GM12878 (cell line): Measurements from ENCODE around the gene ARHGEF33. TPM values are rescaled to one million over a fixed set of nuclear protein-coding genes. Genes with fewer than 3 reads are reported as not detected.

ENCODE experiments used
- ATAC-seq: fragments of 200-7000 bp; cut with Tn5 transposase; 3 replicates; pipeline ENCODE4 v1.9.1; 2020; ENCODE audit warnings: mild to moderate bottlenecking, moderate library complexity
- BruUV-seq: library from RNA; stranded (reverse); fragments of 400-500 nt; replicated peaks from 2 replicates; lab custom pipeline; 2021; lab: Mats Ljungman, UMichigan
- CTCF ChIA-PET: fragments of 300-600 bp; sonication (Branson Sonifier 250); formaldehyde crosslinking; extraction: SDS; loops from one replicate; lab custom pipeline; 2021; ENCODE audit warnings: inconsistent platforms; lab: Yijun Ruan, JAX
- POLR2A ChIA-PET: fragments of 350-600 bp; formaldehyde crosslinking; extraction: SDS; loops from one replicate; lab custom pipeline; 2021; ENCODE audit warnings: inconsistent platforms; lab: Charles Lee
- RAD21 ChIA-PET: fragments of 300-600 bp; sonication (Branson Sonifier 250); formaldehyde crosslinking; loops from one replicate; lab custom pipeline; 2023; ENCODE audit warnings: antibody characterized with exemption; ENCODE audit not compliant: unreplicated experiment; lab: Charles Lee
- SMC1A ChIA-PET: fragments of 300-600 bp; sonication (Branson Sonifier 250); formaldehyde crosslinking; loops from one replicate; lab custom pipeline; 2023; ENCODE audit not compliant: unreplicated experiment, uncharacterized antibody; lab: Charles Lee
- DNase-seq: peaks from one replicate; pipeline ENCODE4 v3.0.0-alpha.2; 2011; ENCODE audit warnings: low read depth, low spot score
- FAIRE-seq: peaks from 3 replicates; lab custom pipeline; 2011; peaks lifted over from hg19 to GRCh38; lab: Jason Lieb, UNC
- H2AFZ ChIP-seq: 2 replicates; pipeline ENCODE4 v1.6.0; 2011; ENCODE audit warnings: low read depth, low read length, control low read depth; ENCODE audit not compliant: control insufficient read depth
- H3K27ac ChIP-seq: 2 replicates; pipeline ENCODE4 v1.5.1; 2011; ENCODE audit warnings: control low read depth; ENCODE audit not compliant: control insufficient read depth, insufficient read depth
- H3K27me3 ChIP-seq, 2 experiments: replicated peaks in 1 of 2; 2 replicates each; pipeline versions ENCODE4 v1.6.0 to v1.6.1; 2011; ENCODE audit warnings: low read length in 1 of 2; ENCODE audit not compliant: control insufficient read depth in 2 of 2, insufficient read depth in 2 of 2
- H3K36me3 ChIP-seq, 2 experiments: 2 replicates each; pipeline ENCODE4 v1.5.1; 2011; ENCODE audit warnings: low read length in 1 of 2; ENCODE audit not compliant: control insufficient read depth in 2 of 2, insufficient read depth in 2 of 2
- H3K4me1 ChIP-seq: 2 replicates; pipeline ENCODE4 v1.6.1; 2011; ENCODE audit warnings: mild to moderate bottlenecking, low read length, moderate library complexity, mixed read lengths; ENCODE audit not compliant: control insufficient read depth, insufficient read depth
- H3K4me2 ChIP-seq: 2 replicates; pipeline ENCODE4 v1.6.0; 2011; ENCODE audit warnings: control low read depth; ENCODE audit not compliant: control insufficient read depth, insufficient read depth
- H3K4me3 ChIP-seq: fragments of 200-600 bp; sonication (generic); 2 replicates; pipeline ENCODE4 v1.5.1; 2016
- H3K79me2 ChIP-seq: 2 replicates; pipeline ENCODE4 v1.6.0; 2011; ENCODE audit warnings: low read length; ENCODE audit not compliant: control insufficient read depth, insufficient read depth
- H3K9ac ChIP-seq: 2 replicates; pipeline ENCODE4 v1.8.0; 2011; ENCODE audit warnings: low read length, control low read depth, mixed read lengths; ENCODE audit not compliant: control insufficient read depth, insufficient read depth
- H3K9me3 ChIP-seq: replicated peaks from 3 replicates; pipeline ENCODE4 v1.5.1; 2011; ENCODE audit warnings: mild to moderate bottlenecking, low read length; ENCODE audit not compliant: control insufficient read depth, insufficient read depth
- H4K20me1 ChIP-seq: 2 replicates; pipeline ENCODE4 v1.6.0; 2011; ENCODE audit not compliant: control insufficient read depth, insufficient read depth
- ASH2L ChIP-seq: fragments of 300-600, 200-600 bp; sonication (generic); IDR thresholded peaks from 2 replicates; pipeline ENCODE4 v1.6.1; 2017; ENCODE audit warnings: low read depth, mild to moderate bottlenecking, borderline replicate concordance
- CBFB ChIP-seq: IDR thresholded peaks from 2 replicates; pipeline ENCODE4 v1.6.1; 2016; ENCODE audit warnings: antibody characterized with exemption, low read depth
- CBX3 ChIP-seq: fragments of 200-600 bp; sonication (generic); IDR thresholded peaks from 2 replicates; pipeline ENCODE4 v1.6.1; 2016; ENCODE audit warnings: low read depth, borderline replicate concordance
- CEBPZ ChIP-seq: fragments of 150-350 bp; IDR thresholded peaks from 2 replicates; pipeline ENCODE4 v1.6.1; 2016; ENCODE audit warnings: low read depth, low read length
- CHD4 ChIP-seq: fragments of 200-600 bp; sonication (generic); IDR thresholded peaks from 2 replicates; pipeline ENCODE4 v1.6.1; 2016; ENCODE audit warnings: mild to moderate bottlenecking
- IKZF1 ChIP-seq: fragments of 450-650 bp; conservative IDR thresholded peaks from 2 replicates; pipeline ENCODE4 v1.6.1; 2017; ENCODE audit warnings: antibody characterized with exemption, mild to moderate bottlenecking
- LARP7 ChIP-seq: fragments of 450-650 bp; IDR thresholded peaks from 2 replicates; pipeline ENCODE4 v1.6.1; 2017; ENCODE audit warnings: mild to moderate bottlenecking
- NFXL1 ChIP-seq: fragments of 450-650 bp; IDR thresholded peaks from 2 replicates; pipeline ENCODE4 v1.6.1; 2017; ENCODE audit warnings: antibody characterized with exemption, mild to moderate bottlenecking, borderline replicate concordance
- NKRF ChIP-seq: fragments of 450-650 bp; conservative IDR thresholded peaks from 2 replicates; pipeline ENCODE4 v1.6.1; 2017; ENCODE audit warnings: mild to moderate bottlenecking, moderate library complexity
- NRF1 ChIP-seq: conservative IDR thresholded peaks from 2 replicates; pipeline ENCODE4 v1.6.1; 2011; ENCODE audit warnings: mild to moderate bottlenecking, low read depth, low read length, improper control_type of control experiment
- PML ChIP-seq: IDR thresholded peaks from 2 replicates; pipeline ENCODE4 v1.6.1; 2012; ENCODE audit warnings: low read length, inconsistent platforms
- PRDM15 ChIP-seq: fragments of 450-650 bp; formaldehyde crosslinking; IDR thresholded peaks from 2 replicates; pipeline ENCODE4 v1.4.0; 2020; ENCODE audit warnings: mild to moderate bottlenecking, moderate library complexity
- RELB ChIP-seq: fragments of 450-650 bp; IDR thresholded peaks from 2 replicates; pipeline ENCODE4 v1.6.1; 2017; ENCODE audit warnings: low read depth, mild to moderate bottlenecking, moderate library complexity
- STAT1 ChIP-seq: fragments of 450-650 bp; conservative IDR thresholded peaks from 2 replicates; pipeline ENCODE4 v1.6.1; 2014; ENCODE audit warnings: antibody characterized with exemption, mild to moderate bottlenecking
- TBL1XR1 ChIP-seq: IDR thresholded peaks from 2 replicates; pipeline ENCODE4 v1.6.1; 2012; ENCODE audit warnings: low read depth, low read length, improper control_type of control experiment
- WGBS: methylation state at CpG from one replicate; pipeline ENCODE4 v1.1.6; 2016; ENCODE audit warnings: low lambda C conversion rate; ENCODE audit not compliant: insufficient replicate concordance, insufficient coverage; ENCODE audit errors: missing lambda C conversion rate; 5-methylcytosine and 5-hydroxymethylcytosine counted together
- in situ Hi-C: fragments of 300-500 bp; cut with MboI; formaldehyde crosslinking; loops from 9 replicates; pipeline ENCODE4 v1.14.3; 2018; ENCODE audit warnings: mixed read lengths
- intact Hi-C: fragments of 100-400 bp; cut with micrococcal nuclease; formaldehyde crosslinking; loops from one replicate; pipeline ENCODE4 v1.14.2; 2022; ENCODE audit not compliant: unreplicated experiment
- polyA plus RNA-seq, 11 experiments: library from polyadenylated mRNA; depleted of rRNA in 4 of 11; unstranded in 6 of 11; stranded (reverse) in 5 of 11; fragments of >200 nt; fragmentation: Nextera tagmentation in 4 of 11; fragmentation: Illumina TruSeq in 1 of 11; extraction: Ambion mirVana in 4 of 11; extraction: Trizol in 1 of 11; gene quantifications; 1 replicate in 1 of 11; 2 replicates in 10 of 11; pipeline versions ENCODE4 v1.2.1 to v1.2.3, GENCODE V29; 2011 to 2016; ENCODE audit warnings: inconsistent platforms in 2 of 11, missing spikeins in 2 of 11, low read depth in 1 of 11
- total RNA-seq, 4 experiments: library from RNA; depleted of rRNA in 3 of 4; stranded (reverse); fragments of >200 nt in 3 of 4; fragmentation: Illumina TruSeq in 1 of 4; extraction: Trizol in 1 of 4; gene quantifications; 2 replicates each; pipeline versions ENCODE4 v1.2.1 to v1.2.3, GENCODE V29; 2013 to 2021

Gene ARHGEF33
- total and polyA plus RNA-seq, 10 of the 15 experiments (the other 5 are each of a cell fraction or from before 2014, with no cell fraction given), result 0.01 to 0.08 (median 0.05) TPM; not detected in 4

- SMC1A ChIA-PET, result no interaction called here
- CTCF ChIA-PET, result no interaction called here
- 32% methylated on average over 2 of the region's 2 CpGs for WGBS
- no peaks in the 10 kb centered on the region for H4K20me1 ChIP-seq
- ATAC-seq (peak; percentile 46), FAIRE-seq (no peak), DNase-seq (no peak)
- H3K9ac ChIP-seq, result no peak overlapping the region
- no peaks in the 10 kb centered on the region for H3K79me2 ChIP-seq
- H3K27ac ChIP-seq, result no peak overlapping the region
- in situ Hi-C loops, result no loop called here
- peak overlapping the region; percentile 18; the same call in 1 of the 2 replicates for H2AFZ ChIP-seq
- intact Hi-C loops, result no loop called here
- no peak overlapping the region for H3K4me3 ChIP-seq
- BruUV-seq, result no TSS peak
- peaks cover 24% of the 10 kb centered on the region for H3K4me1 ChIP-seq
- H3K36me3 ChIP-seq, result no peaks in the 10 kb centered on the region
- RAD21 ChIA-PET, result no interaction called here
- no peaks in the 10 kb centered on the region for H3K9me3 ChIP-seq
- POLR2A ChIA-PET, result no interaction called here
- H3K4me2 ChIP-seq, result no peak overlapping the region
- H3K27me3 ChIP-seq, result no peaks in the 10 kb centered on the region
- TF ChIP-seq RELB, result no peak
- TF ChIP-seq CEBPZ, result no peak
- TF ChIP-seq PML, result no peak
- no peak for TF ChIP-seq LARP7
- TF ChIP-seq PRDM15 (CRISPR knock-in tag), result no peak
- no peak for TF ChIP-seq CHD4
- TF ChIP-seq STAT1, result no peak
- no peak for TF ChIP-seq CBFB
- TF ChIP-seq ASH2L, result no peak
- TF ChIP-seq TBL1XR1, result no peak
- TF ChIP-seq IKZF1, result no peak
- no peak for TF ChIP-seq NKRF
- TF ChIP-seq CBX3, result no peak
- no peak for TF ChIP-seq NFXL1
- no peak for TF ChIP-seq NRF1
Measured at GRCh38 chr2:38905251-38905650, 15.6 kb downstream of the ARHGEF33 start.
